K562 (cell line): ENCODE data around the gene TPSG1. TPM values are rescaled to one million over a fixed set of nuclear protein-coding genes. Genes with fewer than 3 reads are reported as not detected.
"Not testable (repeated sequence)": the region's sequence is repeated elsewhere in the genome, so short reads cannot be mapped to it uniquely, and the experiment has no call there.

Experiments used
- ATAC-seq: fragments of 200-7000 bp; cut with Tn5 transposase; 3 replicates; pipeline ENCODE4 v1.9.1; 2020; ENCODE audit warnings: moderate library complexity
- BruUV-seq: library from RNA; stranded (reverse); fragments of 400-500 nt; replicated peaks from 2 replicates; lab custom pipeline; 2021; lab: Mats Ljungman, UMichigan
- CTCF ChIA-PET: fragments of 300-600 bp; formaldehyde crosslinking; extraction: SDS; loops from one replicate; lab custom pipeline; 2021; ENCODE audit warnings: low intra/inter-chr PET ratio; lab: Yijun Ruan, JAX
- POLR2A ChIA-PET: fragments of 300-600, 350-650 bp; sonication (Branson Sonifier 250); formaldehyde crosslinking; extraction: SDS; loops from one replicate; lab custom pipeline; 2021; ENCODE audit warnings: antibody characterized with exemption, inconsistent platforms; lab: Yijun Ruan, JAX
- DNase-seq, 4 experiments: peaks; one replicate each; pipeline versions ENCODE4 v3.0.0 to v3.0.0-alpha.2; 2011 to 2018; ENCODE audit warnings: low spot score in 3 of 4, mixed read lengths in 3 of 4; ENCODE audit errors: extremely low read depth in 1 of 4
- FAIRE-seq: peaks from 2 replicates; lab custom pipeline; 2011; peaks lifted over from hg19 to GRCh38; lab: Jason Lieb, UNC
- H2AFZ ChIP-seq: 2 replicates; pipeline ENCODE4 v1.6.0; 2011; ENCODE audit warnings: low read depth, low read length, control low read depth, inconsistent platforms
- H3K27ac ChIP-seq: fragments of 200-600 bp; 3 replicates; pipeline ENCODE4 v1.8.0; 2011; ENCODE audit warnings: low read depth, mild to moderate bottlenecking, control low read depth, inconsistent platforms, low read length, moderate library complexity, mixed read lengths; ENCODE audit errors: extremely low read depth
- H3K27me3 ChIP-seq, 2 experiments: fragments of 300-600 bp in 1 of 2; 2 replicates in 1 of 2; 3 replicates in 1 of 2; pipeline versions ENCODE4 v1.6.0 to v1.8.0; 2011; ENCODE audit warnings: inconsistent platforms in 2 of 2, low read length in 2 of 2, mild to moderate bottlenecking in 1 of 2, mixed read lengths in 1 of 2, moderate library complexity in 1 of 2; ENCODE audit not compliant: control insufficient read depth in 2 of 2, insufficient read depth in 2 of 2
- H3K36me3 ChIP-seq: fragments of 300-600 bp; 3 replicates; pipeline ENCODE4 v1.8.0; 2011; ENCODE audit warnings: mild to moderate bottlenecking, low read length, inconsistent platforms; ENCODE audit not compliant: control insufficient read depth, insufficient read depth
- H3K4me1 ChIP-seq, 2 experiments: fragments of 200-600 bp in 1 of 2; replicated peaks in 1 of 2; 2 replicates in 1 of 2; 3 replicates in 1 of 2; pipeline versions ENCODE4 v1.5.1 to v1.8.0; 2011; ENCODE audit warnings: inconsistent platforms in 2 of 2, low read length in 2 of 2, mild to moderate bottlenecking in 1 of 2, mixed read lengths in 1 of 2, moderate library complexity in 1 of 2; ENCODE audit not compliant: control insufficient read depth in 2 of 2, insufficient read depth in 2 of 2
- H3K4me2 ChIP-seq: 2 replicates; pipeline ENCODE4 v1.6.1; 2011; ENCODE audit warnings: low read length, control low read depth, inconsistent platforms, mixed read lengths; ENCODE audit not compliant: insufficient read depth
- H3K4me3 ChIP-seq: fragments of 200-600 bp; sonication (generic), shearing (Covaris generic); 2 replicates; pipeline ENCODE4 v1.5.1; 2016; ENCODE audit warnings: control low read depth, inconsistent platforms
- H3K79me2 ChIP-seq: fragments of 200-600 bp; 3 replicates; pipeline ENCODE4 v1.8.0; 2011; ENCODE audit warnings: low read length, inconsistent platforms; ENCODE audit not compliant: control insufficient read depth, insufficient read depth
- H3K9ac ChIP-seq, 2 experiments: 2 replicates each; pipeline versions ENCODE4 v1.6.0 to v1.6.1; 2011; ENCODE audit warnings: low read depth in 2 of 2, low read length in 2 of 2, control low read depth in 1 of 2, inconsistent platforms in 1 of 2, mild to moderate bottlenecking in 1 of 2, mixed read lengths in 1 of 2; ENCODE audit not compliant: insufficient read depth in 1 of 2
- H3K9me1 ChIP-seq: one replicate; pipeline ENCODE4 v1.6.0; 2011; ENCODE audit warnings: inconsistent platforms, mild to moderate bottlenecking, low read length, moderate library complexity; ENCODE audit not compliant: control insufficient read depth, insufficient read depth
- H3K9me3 ChIP-seq: replicated peaks from 2 replicates; pipeline ENCODE4 v1.5.1; 2011; ENCODE audit warnings: low read depth, low read length, inconsistent platforms; ENCODE audit not compliant: control insufficient read depth, insufficient read depth
- H4K20me1 ChIP-seq: replicated peaks from 2 replicates; pipeline ENCODE4 v1.6.1; 2011; ENCODE audit warnings: low read length, inconsistent platforms, mixed read lengths; ENCODE audit not compliant: control insufficient read depth, insufficient read depth
- WGBS: fragments of 100-300 bp; shearing (Covaris generic); methylation state at CpG from one replicate; pipeline ENCODE4 v1.1.6; 2016; ENCODE audit warnings: low coverage, mixed read lengths; ENCODE audit not compliant: insufficient coverage; ENCODE audit errors: missing lambda C conversion rate; 5-methylcytosine and 5-hydroxymethylcytosine counted together
- in situ Hi-C: fragments of 300-500 bp; cut with MboI; formaldehyde crosslinking; loops from 4 replicates; pipeline ENCODE4 v1.15.0; 2018; ENCODE audit warnings: inconsistent platforms, mixed read lengths
- intact Hi-C: fragments of 100-400 bp; cut with micrococcal nuclease; formaldehyde crosslinking; loops from 2 replicates; pipeline ENCODE4 v1.14.2; 2022
- polyA plus RNA-seq, 8 experiments: library from polyadenylated mRNA; depleted of rRNA in 4 of 8; stranded (reverse) in 5 of 8; unstranded in 3 of 8; fragments of >200 nt; fragmentation: Nextera tagmentation in 2 of 8; fragmentation: Illumina TruSeq in 1 of 8; extraction: Ambion mirVana in 2 of 8; extraction: Trizol in 1 of 8; gene quantifications; 2 replicates each; pipeline versions ENCODE4 v1.2.1 to v1.2.3, GENCODE V29; 2011 to 2014; ENCODE audit warnings: inconsistent platforms in 1 of 8, missing spikeins in 1 of 8
- total RNA-seq, 7 experiments: library from RNA; depleted of rRNA in 6 of 7; stranded (reverse); fragments of >200 nt in 6 of 7; fragmentation: Illumina TruSeq in 2 of 7; extraction: Trizol in 2 of 7; gene quantifications; 2 replicates each; pipeline versions ENCODE4 v1.2.1 to v1.2.3, GENCODE V29; 2011 to 2021; ENCODE audit warnings: low replicate concordance in 1 of 7

Gene TPSG1
- total and polyA plus RNA-seq, 9 of the 15 experiments (the other 6 are each of a cell fraction or from before 2014, with no cell fraction given) = not detected

GRCh38 chr16:1232049-1232748 is 7.1 kb upstream of the TPSG1 start:
- BruUV-seq, H3K4me3 ChIP-seq: not testable (repeated sequence)

GRCh38 chr16:1231301-1231700 is 6.2 kb upstream of the TPSG1 start:
- H2AFZ ChIP-seq, BruUV-seq, POLR2A ChIA-PET, H3K9ac ChIP-seq, ATAC-seq, H3K27me3 ChIP-seq, H4K20me1 ChIP-seq, H3K4me3 ChIP-seq, H3K4me1 ChIP-seq, H3K79me2 ChIP-seq, H3K27ac ChIP-seq, H3K9me3 ChIP-seq, in situ Hi-C loops, H3K9me1 ChIP-seq, FAIRE-seq, intact Hi-C loops, H3K4me2 ChIP-seq, DNase-seq, CTCF ChIA-PET, H3K36me3 ChIP-seq: not testable (repeated sequence)
- no CpG with 5 or more reads among the region's 7 CpGs for WGBS

More at GRCh38 chr16:1232049-1232748, 7.1 kb upstream of the TPSG1 start:
- H3K27ac ChIP-seq, H2AFZ ChIP-seq, H3K4me2 ChIP-seq, H3K79me2 ChIP-seq, intact Hi-C loops, DNase-seq, H3K9me1 ChIP-seq, H3K27me3 ChIP-seq, H3K9ac ChIP-seq, in situ Hi-C loops, H3K36me3 ChIP-seq, FAIRE-seq, H4K20me1 ChIP-seq, POLR2A ChIA-PET, CTCF ChIA-PET, H3K9me3 ChIP-seq, H3K4me1 ChIP-seq: not testable (repeated sequence)
- no CpG with 5 or more reads among the region's 47 CpGs for WGBS
- ATAC-seq = peak; percentile 94

GRCh38 chr16:1230471-1231212 is 5.6 kb upstream of the TPSG1 start:
- BruUV-seq, H3K79me2 ChIP-seq, H2AFZ ChIP-seq, DNase-seq, H3K36me3 ChIP-seq, H3K27ac ChIP-seq, H3K9ac ChIP-seq, H3K27me3 ChIP-seq, H3K9me1 ChIP-seq, POLR2A ChIA-PET, H3K4me3 ChIP-seq, ATAC-seq, in situ Hi-C loops, H3K4me2 ChIP-seq, intact Hi-C loops, FAIRE-seq, H3K9me3 ChIP-seq, CTCF ChIA-PET, H3K4me1 ChIP-seq, H4K20me1 ChIP-seq: not testable (repeated sequence)
- 2% methylated on average over 11 of the region's 17 CpGs for WGBS
